GM12878 (cell line): ENCODE results near the gene AP1S1. TPM values are rescaled to one million over a fixed set of nuclear protein-coding genes. Genes with fewer than 3 reads are reported as not detected.
A peak's percentile ranks its signal among the peaks of the same experiment; 100 is the strongest.

Source experiments
- ATAC-seq: fragments of 200-7000 bp; cut with Tn5 transposase; 3 replicates; pipeline ENCODE4 v1.9.1; 2020; ENCODE audit warnings: mild to moderate bottlenecking, moderate library complexity
- BruUV-seq: library from RNA; stranded (reverse); fragments of 400-500 nt; replicated peaks from 2 replicates; lab custom pipeline; 2021; lab: Mats Ljungman, UMichigan
- CTCF ChIA-PET: fragments of 300-600 bp; sonication (Branson Sonifier 250); formaldehyde crosslinking; extraction: SDS; loops from one replicate; lab custom pipeline; 2021; ENCODE audit warnings: inconsistent platforms; lab: Yijun Ruan, JAX
- POLR2A ChIA-PET: fragments of 350-600 bp; formaldehyde crosslinking; extraction: SDS; loops from one replicate; lab custom pipeline; 2021; ENCODE audit warnings: inconsistent platforms; lab: Charles Lee
- RAD21 ChIA-PET: fragments of 300-600 bp; sonication (Branson Sonifier 250); formaldehyde crosslinking; loops from one replicate; lab custom pipeline; 2023; ENCODE audit warnings: antibody characterized with exemption; ENCODE audit not compliant: unreplicated experiment; lab: Charles Lee
- SMC1A ChIA-PET: fragments of 300-600 bp; sonication (Branson Sonifier 250); formaldehyde crosslinking; loops from one replicate; lab custom pipeline; 2023; ENCODE audit not compliant: unreplicated experiment, uncharacterized antibody; lab: Charles Lee
- DNase-seq: peaks from one replicate; pipeline ENCODE4 v3.0.0-alpha.2; 2011; ENCODE audit warnings: low read depth, low spot score
- FAIRE-seq: peaks from 3 replicates; lab custom pipeline; 2011; peaks lifted over from hg19 to GRCh38; lab: Jason Lieb, UNC
- H2AFZ ChIP-seq: 2 replicates; pipeline ENCODE4 v1.6.0; 2011; ENCODE audit warnings: low read depth, low read length, control low read depth; ENCODE audit not compliant: control insufficient read depth
- H3K27ac ChIP-seq: 2 replicates; pipeline ENCODE4 v1.5.1; 2011; ENCODE audit warnings: control low read depth; ENCODE audit not compliant: control insufficient read depth, insufficient read depth
- H3K27me3 ChIP-seq, 2 experiments: replicated peaks in 1 of 2; 2 replicates each; pipeline versions ENCODE4 v1.6.0 to v1.6.1; 2011; ENCODE audit warnings: low read length in 1 of 2; ENCODE audit not compliant: control insufficient read depth in 2 of 2, insufficient read depth in 2 of 2
- H3K36me3 ChIP-seq, 2 experiments: 2 replicates each; pipeline ENCODE4 v1.5.1; 2011; ENCODE audit warnings: low read length in 1 of 2; ENCODE audit not compliant: control insufficient read depth in 2 of 2, insufficient read depth in 2 of 2
- H3K4me1 ChIP-seq: 2 replicates; pipeline ENCODE4 v1.6.1; 2011; ENCODE audit warnings: mild to moderate bottlenecking, low read length, moderate library complexity, mixed read lengths; ENCODE audit not compliant: control insufficient read depth, insufficient read depth
- H3K4me2 ChIP-seq: 2 replicates; pipeline ENCODE4 v1.6.0; 2011; ENCODE audit warnings: control low read depth; ENCODE audit not compliant: control insufficient read depth, insufficient read depth
- H3K4me3 ChIP-seq: fragments of 200-600 bp; sonication (generic); 2 replicates; pipeline ENCODE4 v1.5.1; 2016
- H3K79me2 ChIP-seq: 2 replicates; pipeline ENCODE4 v1.6.0; 2011; ENCODE audit warnings: low read length; ENCODE audit not compliant: control insufficient read depth, insufficient read depth
- H3K9ac ChIP-seq: 2 replicates; pipeline ENCODE4 v1.8.0; 2011; ENCODE audit warnings: low read length, control low read depth, mixed read lengths; ENCODE audit not compliant: control insufficient read depth, insufficient read depth
- H3K9me3 ChIP-seq: replicated peaks from 3 replicates; pipeline ENCODE4 v1.5.1; 2011; ENCODE audit warnings: mild to moderate bottlenecking, low read length; ENCODE audit not compliant: control insufficient read depth, insufficient read depth
- H4K20me1 ChIP-seq: 2 replicates; pipeline ENCODE4 v1.6.0; 2011; ENCODE audit not compliant: control insufficient read depth, insufficient read depth
- SMARCA5 ChIP-seq: fragments of 450-650 bp; IDR thresholded peaks from 2 replicates; pipeline ENCODE4 v1.6.1; 2017; ENCODE audit warnings: mild to moderate bottlenecking
- ZSCAN29 ChIP-seq: fragments of 450-650 bp; IDR thresholded peaks from 2 replicates; pipeline ENCODE4 v1.6.1; 2017; ENCODE audit warnings: mild to moderate bottlenecking, moderate library complexity
- WGBS: methylation state at CpG from one replicate; pipeline ENCODE4 v1.1.6; 2016; ENCODE audit warnings: low lambda C conversion rate; ENCODE audit not compliant: insufficient replicate concordance, insufficient coverage; ENCODE audit errors: missing lambda C conversion rate; 5-methylcytosine and 5-hydroxymethylcytosine counted together
- in situ Hi-C: fragments of 300-500 bp; cut with MboI; formaldehyde crosslinking; loops from 9 replicates; pipeline ENCODE4 v1.14.3; 2018; ENCODE audit warnings: mixed read lengths
- intact Hi-C: fragments of 100-400 bp; cut with micrococcal nuclease; formaldehyde crosslinking; loops from one replicate; pipeline ENCODE4 v1.14.2; 2022; ENCODE audit not compliant: unreplicated experiment
- polyA plus RNA-seq, 11 experiments: library from polyadenylated mRNA; depleted of rRNA in 4 of 11; unstranded in 6 of 11; stranded (reverse) in 5 of 11; fragments of >200 nt; fragmentation: Nextera tagmentation in 4 of 11; fragmentation: Illumina TruSeq in 1 of 11; extraction: Ambion mirVana in 4 of 11; extraction: Trizol in 1 of 11; gene quantifications; 1 replicate in 1 of 11; 2 replicates in 10 of 11; pipeline versions ENCODE4 v1.2.1 to v1.2.3, GENCODE V29; 2011 to 2016; ENCODE audit warnings: inconsistent platforms in 2 of 11, missing spikeins in 2 of 11, low read depth in 1 of 11
- total RNA-seq, 4 experiments: library from RNA; depleted of rRNA in 3 of 4; stranded (reverse); fragments of >200 nt in 3 of 4; fragmentation: Illumina TruSeq in 1 of 4; extraction: Trizol in 1 of 4; gene quantifications; 2 replicates each; pipeline versions ENCODE4 v1.2.1 to v1.2.3, GENCODE V29; 2013 to 2021
- TF ChIP-seq, protein P1 (sequence below): fragments of 150-350 bp; IDR thresholded peaks from 2 replicates; pipeline ENCODE4 v1.6.1; 2014; ENCODE audit warnings: mild to moderate bottlenecking, low read depth, low read length
- TF ChIP-seq, protein P2 (sequence below): fragments of 450-650 bp; IDR thresholded peaks from 2 replicates; pipeline ENCODE4 v1.6.1; 2016; ENCODE audit warnings: mild to moderate bottlenecking

The AP1S1 gene
- total and polyA plus RNA-seq, 10 of the 15 experiments (the other 5 are each of a cell fraction or from before 2014, with no cell fraction given), result 2.5 to 121 (median 54.9) TPM

DNA sequence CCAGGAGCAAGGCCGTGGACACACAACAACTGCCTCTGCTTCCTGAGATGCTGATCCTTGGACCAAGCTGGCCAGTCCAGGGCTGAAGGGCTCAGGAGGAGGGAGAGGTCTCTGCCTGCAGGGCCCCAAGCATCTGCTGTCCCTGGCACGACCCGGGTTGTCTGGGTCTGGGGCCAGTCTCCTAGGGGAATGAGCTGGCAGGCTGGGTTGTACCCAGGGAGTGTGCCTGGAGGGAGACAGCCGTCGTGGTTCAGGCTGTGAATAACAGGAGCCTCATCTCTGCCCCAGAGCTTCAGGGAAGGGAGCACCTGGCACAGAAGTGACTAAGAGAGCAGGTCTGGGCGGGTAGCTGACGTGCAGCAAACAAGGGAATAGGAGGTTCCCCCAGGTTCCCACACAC is 45.3 kb upstream of the AP1S1 start:
- Histone ChIP-seq H3K36me3 (no peaks in the 10 kb centered on the region), H4K20me1 (no peaks in the 10 kb centered on the region), H3K9me3 (no peaks in the 10 kb centered on the region), H2AFZ (no peak overlapping the region), H3K27me3 (no peaks in the 10 kb centered on the region), H3K4me1 (peaks cover 12% of the 10 kb centered on the region), H3K9ac (no peak overlapping the region; the same call in 1 of the 2 replicates), H3K27ac (no peak overlapping the region), H3K4me3 (no peak overlapping the region), H3K79me2 (no peaks in the 10 kb centered on the region), H3K4me2 (no peak overlapping the region)
- intact Hi-C loops (no loop called here), in situ Hi-C loops (no loop called here)
- ChIA-PET CTCF (interaction anchor here (0.8 to 3.4 kb wide), 9 partner anchors 14 to 84 kb away, joined by 3 to 11 read pairs (median 4); partner anchors contain the start of gene TRIM56), SMC1A (interaction anchor here (0.8 to 1.5 kb wide), 6 partner anchors 11 to 84 kb away, joined by 3 to 8 read pairs (median 4); no protein-coding TSS in a partner anchor), POLR2A (interaction anchor here (0.7 to 3.3 kb wide), 5 partner anchors 9 to 31 kb away, joined by 3 to 24 read pairs (median 4); partner anchors contain the start of gene TRIM56), RAD21 (interaction anchor here (0.7 to 2.0 kb wide), 5 partner anchors 14 to 34 kb away, joined by 3 to 14 read pairs (median 5); partner anchors contain the start of genes SERPINE1 and TRIM56)
- ATAC-seq (peak; percentile 38), FAIRE-seq (no peak), DNase-seq (no peak)
- no TSS peak for BruUV-seq
- 63% methylated on average over 7 of the region's 7 CpGs for WGBS
- 0 out of 2 replicates have a peak, but pooled peaks have one; percentile 1 for TF ChIP-seq SMARCA5
- TF ChIP-seq ZSCAN29, result no peak

DNA sequence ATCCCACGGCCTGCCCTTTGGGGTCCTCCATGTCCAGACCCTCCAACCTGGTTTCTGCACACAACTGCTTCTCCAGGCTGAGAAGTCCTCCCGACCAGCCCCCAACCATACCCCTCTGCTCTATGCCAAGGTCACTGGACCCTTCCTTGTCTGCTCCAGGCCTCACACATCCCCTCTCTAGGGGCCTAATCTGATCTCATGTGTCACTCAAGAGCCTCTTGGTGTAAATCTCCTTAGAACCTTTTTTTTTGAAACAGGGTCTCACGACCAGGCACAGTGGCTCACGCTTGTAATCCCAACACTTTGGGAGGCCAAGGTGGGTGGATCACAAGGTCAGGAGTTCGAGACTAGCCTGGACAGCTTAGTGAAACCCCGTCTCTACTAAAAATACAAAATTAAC is 44.9 kb upstream of the AP1S1 start:
- TF ChIP-seq, protein P1, sequence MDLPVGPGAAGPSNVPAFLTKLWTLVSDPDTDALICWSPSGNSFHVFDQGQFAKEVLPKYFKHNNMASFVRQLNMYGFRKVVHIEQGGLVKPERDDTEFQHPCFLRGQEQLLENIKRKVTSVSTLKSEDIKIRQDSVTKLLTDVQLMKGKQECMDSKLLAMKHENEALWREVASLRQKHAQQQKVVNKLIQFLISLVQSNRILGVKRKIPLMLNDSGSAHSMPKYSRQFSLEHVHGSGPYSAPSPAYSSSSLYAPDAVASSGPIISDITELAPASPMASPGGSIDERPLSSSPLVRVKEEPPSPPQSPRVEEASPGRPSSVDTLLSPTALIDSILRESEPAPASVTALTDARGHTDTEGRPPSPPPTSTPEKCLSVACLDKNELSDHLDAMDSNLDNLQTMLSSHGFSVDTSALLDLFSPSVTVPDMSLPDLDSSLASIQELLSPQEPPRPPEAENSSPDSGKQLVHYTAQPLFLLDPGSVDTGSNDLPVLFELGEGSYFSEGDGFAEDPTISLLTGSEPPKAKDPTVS, result no peak
- TF ChIP-seq, protein P2, sequence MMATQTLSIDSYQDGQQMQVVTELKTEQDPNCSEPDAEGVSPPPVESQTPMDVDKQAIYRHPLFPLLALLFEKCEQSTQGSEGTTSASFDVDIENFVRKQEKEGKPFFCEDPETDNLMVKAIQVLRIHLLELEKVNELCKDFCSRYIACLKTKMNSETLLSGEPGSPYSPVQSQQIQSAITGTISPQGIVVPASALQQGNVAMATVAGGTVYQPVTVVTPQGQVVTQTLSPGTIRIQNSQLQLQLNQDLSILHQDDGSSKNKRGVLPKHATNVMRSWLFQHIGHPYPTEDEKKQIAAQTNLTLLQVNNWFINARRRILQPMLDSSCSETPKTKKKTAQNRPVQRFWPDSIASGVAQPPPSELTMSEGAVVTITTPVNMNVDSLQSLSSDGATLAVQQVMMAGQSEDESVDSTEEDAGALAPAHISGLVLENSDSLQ, result peak; percentile 51; the same call in 1 of the 2 replicates
- Histone ChIP-seq H3K79me2 (no peaks in the 10 kb centered on the region), H3K27ac (no peak overlapping the region), H3K9me3 (no peaks in the 10 kb centered on the region), H2AFZ (no peak overlapping the region), H3K4me3 (no peak overlapping the region), H4K20me1 (no peaks in the 10 kb centered on the region), H3K27me3 (no peaks in the 10 kb centered on the region), H3K4me2 (no peak overlapping the region), H3K9ac (no peak overlapping the region; the same call in 1 of the 2 replicates), H3K36me3 (no peaks in the 10 kb centered on the region), H3K4me1 (peaks cover 12% of the 10 kb centered on the region)
- no TSS peak for BruUV-seq
- 68% methylated on average over 6 of the region's 6 CpGs for WGBS
- intact Hi-C loops (no loop called here), in situ Hi-C loops (no loop called here)
- RAD21 ChIA-PET, result interaction anchor here (0.9 to 2.0 kb wide), 4 partner anchors 13 to 29 kb away, joined by 3 to 14 read pairs (median 6); partner anchors contain the start of gene SERPINE1
- CTCF ChIA-PET, result interaction anchor here (0.9 to 3.4 kb wide), 5 partner anchors 14 to 32 kb away, joined by 4 to 11 read pairs (median 9); no protein-coding TSS in a partner anchor
- POLR2A ChIA-PET, result interaction anchor here (0.8 to 3.3 kb wide), 4 partner anchors 9 to 27 kb away, joined by 4 to 24 read pairs (median 4); partner anchors contain the start of gene TRIM56
- ATAC-seq, result no peak
- no peak for DNase-seq
- SMC1A ChIA-PET, result interaction anchor here (1.1 to 1.5 kb wide), 3 partner anchors 11 to 35 kb away, joined by 4 to 8 read pairs (median 4); no protein-coding TSS in a partner anchor
- no peak for FAIRE-seq
